ENCODE measurements around the gene INPP5A. TPM values are rescaled to one million over a fixed set of nuclear protein-coding genes. Genes with fewer than 3 reads are reported as not detected.
"Not testable (repeated sequence)": the region's sequence is repeated elsewhere in the genome, so short reads cannot be mapped to it uniquely, and the experiment has no call there.

INPP5A gene
- total RNA-seq, 1 donor, result 15.9 TPM

GRCh38 chr10:132503581-132504421, 33.8 kb upstream of the INPP5A start:
- DNase-seq (ENCODE audit: low read depth in 2 of 3, low spot score in 2 of 3), result no peak

- no peak for DNase-seq (ENCODE audit: low read depth in 2 of 3, low spot score in 2 of 3)
Observed at GRCh38 chr10:132504501-132505272, 32.9 kb upstream of the INPP5A start.

DNA sequence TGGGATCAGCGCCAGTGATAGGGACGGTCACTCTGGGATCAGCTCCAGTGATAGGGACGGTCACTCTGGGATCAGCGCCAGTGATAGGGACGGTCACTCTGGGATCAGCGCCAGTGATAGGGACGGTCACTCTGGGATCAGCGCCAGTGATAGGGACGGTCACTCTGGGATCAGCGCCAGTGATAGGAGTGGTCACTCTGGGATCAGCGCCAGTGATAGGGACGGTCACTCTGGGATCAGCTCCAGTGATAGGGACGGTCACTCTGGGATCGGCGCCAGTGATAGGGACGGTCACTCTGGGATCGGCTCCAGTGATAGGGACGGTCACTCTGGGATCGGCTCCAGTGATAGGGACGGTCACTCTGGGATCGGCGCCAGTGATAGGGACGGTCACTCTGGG, 32.0 kb upstream of the INPP5A start:
- DNase-seq (ENCODE audit: low read depth in 2 of 3, low spot score in 2 of 3), result not testable (repeated sequence)

DNA sequence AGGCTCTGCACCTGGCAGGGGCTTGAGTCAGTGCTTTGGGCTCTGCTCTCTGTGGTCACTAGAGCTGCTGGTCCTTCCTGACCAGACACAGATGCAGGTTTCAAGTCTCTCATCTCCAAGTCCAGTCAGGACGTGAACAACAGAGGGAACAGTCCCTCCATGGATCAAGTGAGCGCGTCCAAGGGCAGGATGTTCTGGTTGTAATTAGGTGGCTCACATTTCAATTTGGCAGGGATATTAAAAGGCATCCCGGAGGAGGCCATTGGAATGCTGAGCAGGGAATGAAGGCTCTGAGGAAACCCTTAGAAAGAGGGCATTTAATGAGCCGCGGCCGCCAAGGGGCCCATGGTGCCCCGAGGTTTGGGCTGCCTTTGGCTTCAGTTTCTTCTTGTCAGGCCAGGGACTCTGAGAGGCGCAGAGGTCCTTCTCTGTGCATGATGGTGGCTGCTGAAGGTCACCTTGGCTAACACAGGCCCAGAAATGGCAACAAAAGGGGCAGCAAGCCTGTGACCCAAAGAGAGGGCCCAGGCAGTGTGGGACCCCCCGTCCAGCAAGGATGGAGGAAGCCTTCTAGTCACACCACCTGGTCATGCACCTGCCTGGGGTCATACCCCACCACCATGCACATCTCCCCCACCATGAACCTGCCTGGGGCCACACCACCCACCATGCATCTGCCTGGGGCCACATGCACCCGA, 30.7 kb upstream of the INPP5A start:
- no peak for DNase-seq (ENCODE audit: low read depth in 2 of 3, low spot score in 2 of 3)

GRCh38 chr10:132507409-132507955, 30.1 kb upstream of the INPP5A start:
- DNase-seq (ENCODE audit: low read depth in 2 of 3, low spot score in 2 of 3), result no peak

- DNase-seq (ENCODE audit: low read depth in 2 of 3, low spot score in 2 of 3), result no peak
Observed at GRCh38 chr10:132507956-132508490, 29.6 kb upstream of the INPP5A start.

GRCh38 chr10:132508581-132509443, 28.8 kb upstream of the INPP5A start:
- no peak for DNase-seq (ENCODE audit: low read depth in 2 of 3, low spot score in 2 of 3)

GRCh38 chr10:132509506-132510173, 27.9 kb upstream of the INPP5A start:
- no peak for DNase-seq (ENCODE audit: low read depth in 2 of 3, low spot score in 2 of 3)

GRCh38 chr10:132510174-132510611, 27.4 kb upstream of the INPP5A start:
- DNase-seq (ENCODE audit: low read depth in 2 of 3, low spot score in 2 of 3), result no peak

GRCh38 chr10:132511121-132512051, 26.2 kb upstream of the INPP5A start:
- DNase-seq (ENCODE audit: low read depth in 2 of 3, low spot score in 2 of 3), result peak in 1 of 3 donors; percentile 26

GRCh38 chr10:132512052-132512442, 25.5 kb upstream of the INPP5A start:
- DNase-seq (ENCODE audit: low read depth in 2 of 3, low spot score in 2 of 3), result no peak

- DNase-seq (ENCODE audit: low read depth in 2 of 3, low spot score in 2 of 3), result no peak
Observed at GRCh38 chr10:132512693-132513345, 24.8 kb upstream of the INPP5A start.

DNA sequence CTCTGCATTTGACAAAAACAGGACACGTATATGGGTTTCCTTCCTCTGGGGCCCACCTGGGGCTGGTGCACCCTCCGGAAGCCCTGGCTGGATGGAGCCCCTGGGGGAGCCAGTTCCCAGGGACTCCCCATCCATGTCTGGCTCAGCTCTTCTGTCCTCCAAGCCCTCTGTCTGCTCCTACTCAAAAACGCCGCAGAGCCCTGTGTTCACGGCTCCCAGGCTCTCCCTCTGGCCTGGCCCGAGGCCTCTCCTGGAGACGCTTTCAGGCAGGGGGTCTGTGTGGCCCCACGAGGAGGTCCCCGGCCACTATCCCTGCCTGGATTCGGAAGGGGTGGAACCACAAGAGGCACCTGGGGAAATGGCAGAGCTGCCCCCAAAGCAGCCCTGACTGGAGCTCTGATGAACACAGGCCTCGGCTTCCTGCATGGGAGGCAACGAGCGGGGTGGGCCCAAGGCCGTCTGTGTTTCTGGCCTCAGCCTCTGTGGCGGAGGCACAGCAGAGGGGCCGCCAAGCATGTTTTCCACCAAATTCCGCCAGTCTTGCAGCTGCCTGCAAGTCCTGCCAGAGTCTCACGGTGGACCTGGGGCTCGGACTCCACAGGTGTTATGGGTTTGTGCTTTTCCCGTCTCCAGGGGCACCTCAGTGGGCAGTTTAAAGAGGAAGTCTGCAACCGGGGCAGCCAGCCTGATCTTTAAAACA, 22.6 kb upstream of the INPP5A start:
- peak in 1 of 3 donors; percentile 67 for DNase-seq (ENCODE audit: low read depth in 2 of 3, low spot score in 2 of 3)

GRCh38 chr10:132515811-132516726, 21.5 kb upstream of the INPP5A start:
- DNase-seq (ENCODE audit: low read depth in 2 of 3, low spot score in 2 of 3), result no peak

DNA sequence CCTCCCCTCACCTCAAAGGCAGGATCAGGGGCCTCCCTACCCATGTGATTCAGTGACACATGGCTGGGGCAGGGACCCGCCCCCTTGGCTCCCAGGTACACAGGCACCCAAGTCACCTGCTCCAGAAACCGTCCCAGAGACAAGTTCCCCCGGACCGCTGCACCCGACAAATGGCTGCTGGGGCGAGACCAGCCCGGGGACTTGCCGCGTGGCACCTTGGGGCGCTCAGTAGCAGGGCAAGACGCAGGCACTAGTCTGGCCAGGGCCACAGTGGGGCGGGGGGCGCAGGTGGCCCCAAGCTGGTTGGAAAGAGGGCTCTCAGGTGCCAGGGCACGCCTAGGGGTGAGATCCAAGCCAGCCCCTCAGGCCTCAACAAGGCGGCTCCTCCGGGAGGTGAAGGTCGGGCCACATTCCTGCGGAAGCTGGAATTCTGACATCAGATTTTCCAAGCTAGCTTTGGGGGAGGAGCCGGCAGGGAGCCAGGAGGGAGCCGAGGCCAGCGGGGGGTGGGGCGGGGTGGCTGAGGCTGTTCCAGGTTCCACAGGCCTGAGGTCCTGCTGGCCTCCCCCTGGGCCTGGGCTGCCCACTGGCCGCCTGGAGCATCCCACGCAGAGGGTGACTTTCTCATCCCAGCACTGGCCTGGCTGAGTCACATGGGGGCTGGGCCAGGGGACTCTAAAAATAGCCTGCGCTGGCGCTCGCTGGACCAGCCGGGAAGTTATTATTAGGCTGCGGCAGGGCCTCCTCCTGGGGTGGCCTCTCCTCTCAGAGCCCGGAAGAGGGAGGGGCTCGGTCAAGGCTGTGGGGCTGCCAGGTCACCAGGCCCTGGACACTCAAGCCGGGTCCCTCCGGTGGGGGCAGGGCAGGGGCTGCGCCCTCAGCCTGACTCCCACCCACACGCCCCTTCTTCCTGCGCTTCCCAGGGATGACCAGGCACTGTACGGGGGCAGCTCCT, 20.5 kb upstream of the INPP5A start:
- DNase-seq (ENCODE audit: low read depth in 2 of 3, low spot score in 2 of 3), result no peak
